GM06990 (cell line): ENCODE data around the gene GIT1.

Experiments
- DNase-seq: peaks from one replicate; pipeline ENCODE4 v3.0.0-alpha.2; 2011; ENCODE audit not compliant: insufficient read length; ENCODE audit errors: extremely low read depth
- H3K27me3 ChIP-seq: replicated peaks from 2 replicates; pipeline ENCODE4 v1.6.0; 2011; ENCODE audit warnings: low read length; ENCODE audit not compliant: control insufficient read depth, insufficient read depth
- H3K36me3 ChIP-seq: 2 replicates; pipeline ENCODE4 v1.5.1; 2011; ENCODE audit warnings: low read length; ENCODE audit not compliant: control insufficient read depth, insufficient read depth
- H3K4me3 ChIP-seq: replicated peaks from 2 replicates; pipeline ENCODE4 v1.5.1; 2011; ENCODE audit warnings: low read depth, mild to moderate bottlenecking, control low read depth, low read length
- TF ChIP-seq, protein P1 (sequence below): IDR thresholded peaks from 2 replicates; pipeline ENCODE4 v1.5.1; 2011; ENCODE audit warnings: low read length, control low read depth, mild to moderate bottlenecking, inconsistent platforms; ENCODE audit not compliant: insufficient read depth, poor library complexity, severe bottlenecking

The GIT1 gene

DNA sequence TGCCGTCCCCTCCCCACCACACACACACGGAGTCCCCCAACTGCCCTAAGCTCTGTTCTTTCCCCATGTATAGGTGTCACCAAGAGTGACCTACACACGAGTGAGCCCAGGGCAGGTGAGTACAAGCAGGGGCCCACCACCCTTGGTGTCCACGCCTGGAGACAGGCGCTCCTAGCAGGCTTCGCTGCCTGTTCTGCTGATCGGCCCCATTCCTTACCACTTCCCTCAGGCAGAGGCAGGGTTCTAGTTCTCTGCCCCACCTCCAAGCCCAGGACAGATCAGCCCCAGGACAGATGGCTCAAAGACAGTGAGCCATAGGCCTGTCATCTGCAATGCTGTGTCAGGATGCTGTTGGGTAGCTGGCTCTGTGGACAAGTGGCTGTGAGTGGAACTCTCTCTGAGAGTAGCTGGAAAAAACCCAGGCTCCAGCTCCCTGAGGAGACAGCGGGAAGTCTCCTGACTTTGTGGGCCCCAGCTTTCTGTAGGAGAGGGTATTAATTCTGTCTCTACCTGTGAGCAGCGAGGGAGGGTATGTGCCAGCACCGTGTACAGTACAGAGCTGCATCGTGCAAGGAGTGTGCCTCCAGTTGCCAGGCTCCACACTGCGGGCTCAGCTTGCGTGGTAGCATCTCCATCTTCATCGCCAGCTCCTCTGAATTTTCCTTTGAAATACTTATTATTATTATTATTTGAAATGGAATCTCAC lies 20.1 kb downstream of the GIT1 start:
- TF ChIP-seq, protein P1, sequence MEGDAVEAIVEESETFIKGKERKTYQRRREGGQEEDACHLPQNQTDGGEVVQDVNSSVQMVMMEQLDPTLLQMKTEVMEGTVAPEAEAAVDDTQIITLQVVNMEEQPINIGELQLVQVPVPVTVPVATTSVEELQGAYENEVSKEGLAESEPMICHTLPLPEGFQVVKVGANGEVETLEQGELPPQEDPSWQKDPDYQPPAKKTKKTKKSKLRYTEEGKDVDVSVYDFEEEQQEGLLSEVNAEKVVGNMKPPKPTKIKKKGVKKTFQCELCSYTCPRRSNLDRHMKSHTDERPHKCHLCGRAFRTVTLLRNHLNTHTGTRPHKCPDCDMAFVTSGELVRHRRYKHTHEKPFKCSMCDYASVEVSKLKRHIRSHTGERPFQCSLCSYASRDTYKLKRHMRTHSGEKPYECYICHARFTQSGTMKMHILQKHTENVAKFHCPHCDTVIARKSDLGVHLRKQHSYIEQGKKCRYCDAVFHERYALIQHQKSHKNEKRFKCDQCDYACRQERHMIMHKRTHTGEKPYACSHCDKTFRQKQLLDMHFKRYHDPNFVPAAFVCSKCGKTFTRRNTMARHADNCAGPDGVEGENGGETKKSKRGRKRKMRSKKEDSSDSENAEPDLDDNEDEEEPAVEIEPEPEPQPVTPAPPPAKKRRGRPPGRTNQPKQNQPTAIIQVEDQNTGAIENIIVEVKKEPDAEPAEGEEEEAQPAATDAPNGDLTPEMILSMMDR, result no peak
- Histone ChIP-seq H3K27me3 (no peaks in the 10 kb centered on the region), H3K4me3 (peak overlapping the region; percentile 79), H3K36me3 (peaks cover 7% of the 10 kb centered on the region)
- DNase-seq, result no peak

DNA sequence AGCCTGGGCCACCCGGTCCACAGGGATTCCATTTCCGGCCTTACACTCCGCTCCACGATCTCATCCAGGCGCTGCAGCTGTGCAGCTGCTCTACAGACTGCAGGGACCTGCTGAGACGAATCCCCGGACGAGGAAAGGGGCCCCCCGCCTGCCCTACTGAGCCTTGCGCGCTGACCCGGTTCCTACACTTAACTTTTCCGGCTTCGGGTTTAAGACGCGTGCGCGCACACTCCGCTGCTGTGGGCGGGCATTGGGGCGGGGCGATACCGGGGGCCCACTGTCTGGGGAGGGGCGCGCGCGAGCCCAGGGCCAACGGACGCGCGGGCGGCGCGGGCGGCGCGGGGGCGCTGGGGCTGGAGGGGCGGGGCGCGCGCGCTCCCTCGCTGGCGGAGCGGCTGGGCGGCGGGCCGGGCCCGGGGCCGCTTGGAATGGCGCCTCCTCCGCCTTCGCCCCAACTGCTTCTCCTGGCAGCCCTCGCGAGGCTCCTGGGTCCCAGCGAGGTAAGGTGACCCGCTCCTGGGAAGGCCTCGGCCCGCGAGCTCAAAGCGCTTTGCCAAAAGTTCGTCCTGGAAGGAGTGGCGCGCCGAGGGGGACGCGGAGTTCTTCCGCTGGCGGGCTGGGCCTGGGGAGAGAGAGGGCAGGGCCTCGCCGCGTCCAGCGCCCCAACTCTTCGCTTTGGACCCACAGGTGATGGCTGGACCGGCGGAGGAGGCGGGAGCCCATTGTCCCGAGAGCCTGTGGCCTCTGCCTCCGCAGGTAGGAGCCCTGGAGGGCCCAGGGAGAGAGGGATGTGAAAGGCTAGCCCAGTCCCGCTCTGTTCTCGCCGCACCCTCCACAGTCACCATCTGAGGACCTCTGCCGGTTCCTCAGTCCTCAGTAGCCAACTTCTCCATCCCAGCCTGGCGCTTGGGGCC lies 20.9 kb downstream of the GIT1 start, which contains the start of gene TP53I13:
Gene TP53I13 (plus strand): TSS at position 371 of the 914 bp plus-strand sequence. CDS start 58 bp downstream, at position 429.
- peak within 1 kb of the TSS; percentile 79 for H3K4me3 ChIP-seq

DNA sequence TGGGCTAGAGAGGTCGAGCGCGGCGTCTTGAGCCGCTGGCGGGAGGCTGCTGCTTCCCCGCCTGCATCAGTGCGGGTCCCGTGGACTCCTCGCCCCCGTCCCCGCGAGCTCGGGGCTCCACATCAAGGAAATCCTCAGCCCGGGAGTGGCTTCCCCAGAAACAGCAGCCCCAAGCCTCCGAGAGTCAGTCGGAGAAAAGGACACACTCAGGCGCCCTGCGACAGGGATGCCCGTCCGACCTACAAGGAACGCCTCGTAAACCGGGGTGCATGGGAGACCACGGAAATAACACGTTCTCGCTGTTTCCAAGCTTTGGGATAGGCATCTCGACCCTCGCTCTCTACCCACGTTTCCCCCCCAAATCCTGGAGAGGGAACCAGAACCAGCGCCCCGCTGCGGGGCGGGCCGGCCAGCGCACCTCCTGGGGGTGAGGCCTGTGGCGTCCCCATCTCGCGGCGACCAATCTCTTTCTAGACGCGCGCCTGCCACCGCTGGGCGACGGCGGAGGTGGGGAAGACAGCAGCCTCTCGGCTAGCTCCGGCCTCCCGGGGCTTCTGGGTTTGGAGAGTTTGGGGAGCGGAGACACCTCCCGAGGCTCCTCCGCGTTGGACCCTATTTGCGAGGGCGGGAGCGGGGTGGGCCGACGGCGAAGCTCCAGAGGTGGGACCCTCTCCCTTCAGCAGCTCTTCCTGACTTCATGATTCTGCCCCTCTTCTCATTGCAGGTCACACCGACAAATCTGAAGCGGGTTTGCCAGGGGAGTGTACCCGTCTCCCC lies 21.7 kb downstream of the GIT1 start:
- peak overlapping the region; percentile 72 for H3K4me3 ChIP-seq
- H3K36me3 ChIP-seq, result peaks cover 2% of the 10 kb centered on the region
- no peaks in the 10 kb centered on the region for H3K27me3 ChIP-seq
- TF ChIP-seq, protein P1, result peak; percentile 68
- DNase-seq, result peak; percentile 88

More for the DNA sequence above, 20.9 kb downstream of the GIT1 start, which contains the start of gene TP53I13:
- Histone ChIP-seq H3K27me3 (no peaks in the 10 kb centered on the region), H3K36me3 (peaks cover 5% of the 10 kb centered on the region)
- DNase-seq, result peak; percentile 90
- TF ChIP-seq, protein P1, result no peak

DNA sequence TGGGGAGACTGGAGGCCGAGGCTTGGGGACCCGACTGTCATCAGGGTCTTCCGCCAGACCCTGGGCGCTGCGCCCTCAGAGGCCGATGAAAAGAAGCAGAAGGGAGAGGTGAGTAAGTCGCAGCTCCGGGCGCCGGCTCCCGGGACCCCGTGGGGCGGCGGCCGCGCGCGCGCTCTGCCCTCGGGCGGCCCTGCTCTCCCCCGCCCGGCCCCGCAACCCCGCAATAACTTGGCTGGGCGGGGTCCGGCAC lies 22.2 kb downstream of the GIT1 start:
- TF ChIP-seq, protein P1, result no peak
- DNase-seq, result no peak
- Histone ChIP-seq H3K4me3 (peak overlapping the region; percentile 72), H3K36me3 (peaks cover 3% of the 10 kb centered on the region), H3K27me3 (no peaks in the 10 kb centered on the region)

DNA sequence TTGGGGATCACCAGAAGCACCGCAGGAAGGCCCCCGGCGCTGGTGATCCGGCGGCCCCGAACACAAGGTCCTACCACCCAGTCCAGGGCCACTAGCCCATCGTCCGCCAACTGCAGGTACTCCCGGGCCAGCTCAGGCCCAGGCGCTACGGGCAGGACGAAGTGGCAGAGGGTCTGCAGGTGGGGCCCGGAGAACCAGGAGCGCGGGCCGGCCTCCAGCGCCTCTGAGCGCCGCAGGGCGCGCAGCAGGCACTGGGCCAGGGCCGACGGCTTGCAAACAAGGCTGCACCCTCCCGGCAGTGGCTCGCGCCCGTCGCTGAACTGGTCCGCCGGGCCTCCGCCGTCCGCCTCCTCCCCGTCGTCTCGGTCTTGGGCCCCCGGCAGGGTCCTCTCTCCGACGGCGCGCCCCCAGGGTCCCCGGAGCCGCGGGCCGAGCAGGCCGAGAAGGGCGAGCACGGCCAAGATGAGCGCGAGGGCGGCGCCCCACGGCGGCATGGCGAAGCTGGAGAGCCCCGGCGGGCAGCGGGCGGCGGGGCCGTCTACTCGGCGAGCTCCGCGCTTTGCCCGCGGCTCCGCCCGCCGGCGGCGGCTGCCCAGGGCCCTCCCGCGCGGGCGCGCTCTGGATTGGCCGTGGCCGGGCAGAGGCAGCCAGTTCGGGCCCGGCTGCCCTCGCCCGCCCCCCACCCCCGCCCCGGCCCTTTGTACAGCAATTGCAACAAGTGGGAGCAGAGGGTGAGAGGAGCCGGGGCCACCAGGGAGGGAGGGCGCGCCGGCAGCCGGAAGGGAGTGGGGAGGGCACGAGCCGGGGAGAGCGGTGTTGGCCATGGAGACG lies 22.8 kb downstream of the GIT1 start, which contains the start of gene ABHD15:
Gene ABHD15 (minus strand): TSS at position 565 of the 831 bp plus-strand sequence. CDS start 71 bp downstream, at position 494.
- DNase-seq, result peak; percentile 80
- Histone ChIP-seq H3K36me3 (peaks cover 7% of the 10 kb centered on the region), H3K27me3 (no peaks in the 10 kb centered on the region), H3K4me3 (peak within 1 kb of the TSS; percentile 72)
- TF ChIP-seq, protein P1, result no peak
